K562 (cell line): ENCODE measurements around the gene FLAD1. TPM values are rescaled to one million over a fixed set of nuclear protein-coding genes. Genes with fewer than 3 reads are reported as not detected.
A peak's percentile ranks its signal among the peaks of the same experiment; 100 is the strongest.

ENCODE experiments used
- DPF2 ChIP-seq: fragments of 450-650 bp; IDR thresholded peaks from 2 replicates; pipeline ENCODE4 v1.6.1; 2016
- EP400 ChIP-seq: fragments of 450-650 bp; IDR thresholded peaks from 2 replicates; pipeline ENCODE4 v1.6.1; 2017; ENCODE audit warnings: antibody characterized with exemption, mild to moderate bottlenecking, moderate library complexity
- GATAD2B ChIP-seq: fragments of 450-650 bp; IDR thresholded peaks from 2 replicates; pipeline ENCODE4 v1.6.1; 2017; ENCODE audit warnings: mild to moderate bottlenecking, borderline replicate concordance
- HMGXB4 ChIP-seq: sonication (generic); formaldehyde crosslinking; IDR thresholded peaks from 2 replicates; pipeline ENCODE4 v1.8.1; 2023; ENCODE audit warnings: mild to moderate bottlenecking, missing genetic modification reagents
- KDM5B ChIP-seq: fragments of 200-600 bp; sonication (generic); IDR thresholded peaks from 2 replicates; pipeline ENCODE4 v1.6.1; 2012; ENCODE audit warnings: low read depth, mild to moderate bottlenecking, moderate library complexity, low read length, control low read depth, inconsistent platforms; ENCODE audit not compliant: insufficient replicate concordance
- PBX2 ChIP-seq, 2 experiments: IDR thresholded peaks in 1 of 2; conservative IDR thresholded peaks in 1 of 2; 2 replicates each; pipeline ENCODE4 v1.6.1; 2016; ENCODE audit warnings: low read depth in 2 of 2, mild to moderate bottlenecking in 1 of 2, missing compliant biosample characterization in 1 of 2, missing genetic modification characterization in 1 of 2, moderate library complexity in 1 of 2
- PTRF ChIP-seq: fragments of 450-650 bp; IDR thresholded peaks from 2 replicates; pipeline ENCODE4 v1.6.1; 2016; ENCODE audit warnings: mild to moderate bottlenecking, missing genetic modification characterization, missing compliant biosample characterization
- RNF2 ChIP-seq: sonication (generic); IDR thresholded peaks from 2 replicates; pipeline ENCODE4 v1.6.1; 2016
- SMARCA4 ChIP-seq: fragments of 450-650 bp; IDR thresholded peaks from 2 replicates; pipeline ENCODE4 v1.6.1; 2016
- SRF ChIP-seq, 2 experiments: fragments of 250-450, 450-650 bp in 1 of 2; sonication (Bioruptor Pico) in 1 of 2; sonication (generic) in 1 of 2; formaldehyde crosslinking; IDR thresholded peaks; 2 replicates each; pipeline versions ENCODE4 v1.5.0 to v1.5.1; 2020 to 2022; ENCODE audit warnings: mild to moderate bottlenecking in 1 of 2, missing genetic modification reagents in 1 of 2
- TAF9B ChIP-seq: fragments of 450-650 bp; IDR thresholded peaks from 2 replicates; pipeline ENCODE4 v1.6.1; 2018; ENCODE audit warnings: mild to moderate bottlenecking; ENCODE audit not compliant: partially characterized antibody
- XRCC5 ChIP-seq: fragments of 200-400 bp; formaldehyde crosslinking; IDR thresholded peaks from 2 replicates; pipeline ENCODE4 v1.6.1; 2017; ENCODE audit warnings: low read depth, mild to moderate bottlenecking, low read length
- ZNF184 ChIP-seq: sonication (generic); formaldehyde crosslinking; IDR thresholded peaks from 2 replicates; pipeline ENCODE4 v1.5.0; 2020; ENCODE audit warnings: missing genetic modification reagents
- ZNF197 ChIP-seq: fragments of 200-800 bp; sonication (Bioruptor generic); IDR thresholded peaks from 2 replicates; pipeline ENCODE4 v1.6.1; 2016; ENCODE audit warnings: low read depth, missing genetic modification characterization, missing compliant biosample characterization
- ZNF212 ChIP-seq: fragments of 450-650 bp; formaldehyde crosslinking; IDR thresholded peaks from 2 replicates; pipeline ENCODE4 v1.4.0; 2020; ENCODE audit warnings: mild to moderate bottlenecking
- ZNF217 ChIP-seq: sonication (generic); formaldehyde crosslinking; IDR thresholded peaks from 2 replicates; pipeline ENCODE4 v1.8.0; 2022; ENCODE audit warnings: mild to moderate bottlenecking, missing genetic modification reagents
- ZNF57 ChIP-seq: fragments of 450-650 bp; formaldehyde crosslinking; IDR thresholded peaks from 2 replicates; pipeline ENCODE4 v1.4.0; 2020; ENCODE audit warnings: mild to moderate bottlenecking, moderate library complexity
- ZNF586 ChIP-seq: fragments of 450-650 bp; formaldehyde crosslinking; conservative IDR thresholded peaks from 2 replicates; pipeline ENCODE4 v1.4.0; 2020; ENCODE audit warnings: mild to moderate bottlenecking, moderate library complexity
- ZNF780A ChIP-seq: fragments of 250-450 bp; sonication (Bioruptor Pico); IDR thresholded peaks from 2 replicates; pipeline ENCODE4 v1.5.0; 2021; ENCODE audit warnings: mild to moderate bottlenecking
- polyA plus RNA-seq, 8 experiments: library from polyadenylated mRNA; depleted of rRNA in 4 of 8; stranded (reverse) in 5 of 8; unstranded in 3 of 8; fragments of >200 nt; fragmentation: Nextera tagmentation in 2 of 8; fragmentation: Illumina TruSeq in 1 of 8; extraction: Ambion mirVana in 2 of 8; extraction: Trizol in 1 of 8; gene quantifications; 2 replicates each; pipeline versions ENCODE4 v1.2.1 to v1.2.3, GENCODE V29; 2011 to 2014; ENCODE audit warnings: inconsistent platforms in 1 of 8, missing spikeins in 1 of 8
- total RNA-seq, 7 experiments: library from RNA; depleted of rRNA in 6 of 7; stranded (reverse); fragments of >200 nt in 6 of 7; fragmentation: Illumina TruSeq in 2 of 7; extraction: Trizol in 2 of 7; gene quantifications; 2 replicates each; pipeline versions ENCODE4 v1.2.1 to v1.2.3, GENCODE V29; 2011 to 2021; ENCODE audit warnings: low replicate concordance in 1 of 7
- TF ChIP-seq, protein P1 (sequence below): sonication (generic); formaldehyde crosslinking; IDR thresholded peaks from 2 replicates; pipeline ENCODE4 v1.8.0; 2022; ENCODE audit warnings: mild to moderate bottlenecking, missing genetic modification reagents

FLAD1 gene
- total and polyA plus RNA-seq, 9 of the 15 experiments (the other 6 are each of a cell fraction or from before 2014, with no cell fraction given): 24.9 to 85.8 (median 67.0) TPM

DNA sequence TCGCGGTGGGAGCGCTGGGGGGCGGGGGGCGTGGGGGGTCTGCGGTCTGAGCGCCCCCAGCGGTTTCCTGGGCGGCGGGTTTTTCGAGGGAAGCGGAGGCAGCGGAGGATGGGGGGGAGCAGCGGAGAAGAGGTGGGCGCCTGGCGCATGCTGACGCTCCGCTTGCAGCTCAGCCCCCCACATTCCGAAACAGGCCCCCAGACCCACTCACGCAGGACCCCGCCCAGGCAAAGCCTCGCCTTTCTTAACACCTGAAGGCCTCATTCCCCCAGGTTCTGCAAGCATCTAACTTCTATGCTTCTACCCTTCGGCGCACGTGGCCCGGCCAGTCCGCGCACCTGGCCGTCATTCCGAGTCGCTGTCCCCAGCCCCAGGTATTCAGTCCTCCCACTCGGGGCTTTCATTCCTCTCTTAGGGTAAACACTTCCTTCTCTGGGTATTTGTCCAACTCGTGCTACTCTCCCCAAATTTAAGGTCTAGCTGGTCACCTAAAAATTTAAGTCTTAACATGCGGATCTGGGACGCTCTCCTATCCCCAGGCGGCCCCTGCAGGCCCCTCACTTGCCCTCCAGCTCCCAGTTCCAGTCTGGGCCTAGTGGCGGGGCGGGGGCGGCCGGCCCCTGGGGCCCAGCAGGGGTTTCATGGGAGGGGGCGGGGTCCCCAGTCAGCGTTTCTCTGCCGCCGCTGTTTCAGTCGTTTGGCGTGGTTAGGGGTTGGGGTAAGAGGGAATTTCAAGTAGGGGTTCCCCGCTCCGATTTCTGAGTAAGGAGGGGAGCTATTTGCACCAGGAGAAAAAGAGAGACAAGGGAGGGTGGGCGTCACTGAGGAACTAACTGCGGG is 16.6 kb downstream of the FLAD1 start (continued):
- TF ChIP-seq SRF (CRISPR knock-in tag; IDR thresholded peaks at IDR 0.05) (no peak), SMARCA4 (0 out of 2 replicates have a peak, but pooled peaks have one; percentile 36), RNF2 (no peak; the same call in 1 of the 2 replicates), EP400 (peak; percentile 87), XRCC5 (no peak), ZNF184 (CRISPR knock-in tag) (no peak), PBX2 (CRISPR knock-in tag; IDR thresholded peaks at IDR 0.05; ENCODE audit: low read depth) (no peak), PBX2 (tag; conservative IDR thresholded peaks at IDR 0.05; ENCODE audit: low read depth) (no peak), ZNF586 (CRISPR knock-in tag) (no peak), HMGXB4 (CRISPR knock-in tag) (no peak), ZNF217 (CRISPR knock-in tag) (no peak), TAF9B (no peak), KDM5B (peak; percentile 76), DPF2 (peak; percentile 34; the same call in 1 of the 2 replicates), GATAD2B (no peak), ZNF197 (CRISPR knock-in tag) (no peak), PTRF (tag) (no peak), ZNF212 (CRISPR knock-in tag) (no peak), ZNF57 (no peak), ZNF780A (no peak)
- TF ChIP-seq, protein P1, sequence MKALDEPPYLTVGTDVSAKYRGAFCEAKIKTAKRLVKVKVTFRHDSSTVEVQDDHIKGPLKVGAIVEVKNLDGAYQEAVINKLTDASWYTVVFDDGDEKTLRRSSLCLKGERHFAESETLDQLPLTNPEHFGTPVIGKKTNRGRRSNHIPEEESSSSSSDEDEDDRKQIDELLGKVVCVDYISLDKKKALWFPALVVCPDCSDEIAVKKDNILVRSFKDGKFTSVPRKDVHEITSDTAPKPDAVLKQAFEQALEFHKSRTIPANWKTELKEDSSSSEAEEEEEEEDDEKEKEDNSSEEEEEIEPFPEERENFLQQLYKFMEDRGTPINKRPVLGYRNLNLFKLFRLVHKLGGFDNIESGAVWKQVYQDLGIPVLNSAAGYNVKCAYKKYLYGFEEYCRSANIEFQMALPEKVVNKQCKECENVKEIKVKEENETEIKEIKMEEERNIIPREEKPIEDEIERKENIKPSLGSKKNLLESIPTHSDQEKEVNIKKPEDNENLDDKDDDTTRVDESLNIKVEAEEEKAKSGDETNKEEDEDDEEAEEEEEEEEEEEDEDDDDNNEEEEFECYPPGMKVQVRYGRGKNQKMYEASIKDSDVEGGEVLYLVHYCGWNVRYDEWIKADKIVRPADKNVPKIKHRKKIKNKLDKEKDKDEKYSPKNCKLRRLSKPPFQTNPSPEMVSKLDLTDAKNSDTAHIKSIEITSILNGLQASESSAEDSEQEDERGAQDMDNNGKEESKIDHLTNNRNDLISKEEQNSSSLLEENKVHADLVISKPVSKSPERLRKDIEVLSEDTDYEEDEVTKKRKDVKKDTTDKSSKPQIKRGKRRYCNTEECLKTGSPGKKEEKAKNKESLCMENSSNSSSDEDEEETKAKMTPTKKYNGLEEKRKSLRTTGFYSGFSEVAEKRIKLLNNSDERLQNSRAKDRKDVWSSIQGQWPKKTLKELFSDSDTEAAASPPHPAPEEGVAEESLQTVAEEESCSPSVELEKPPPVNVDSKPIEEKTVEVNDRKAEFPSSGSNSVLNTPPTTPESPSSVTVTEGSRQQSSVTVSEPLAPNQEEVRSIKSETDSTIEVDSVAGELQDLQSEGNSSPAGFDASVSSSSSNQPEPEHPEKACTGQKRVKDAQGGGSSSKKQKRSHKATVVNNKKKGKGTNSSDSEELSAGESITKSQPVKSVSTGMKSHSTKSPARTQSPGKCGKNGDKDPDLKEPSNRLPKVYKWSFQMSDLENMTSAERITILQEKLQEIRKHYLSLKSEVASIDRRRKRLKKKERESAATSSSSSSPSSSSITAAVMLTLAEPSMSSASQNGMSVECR (CRISPR knock-in tag): no peak
